Naive B cell (primary cell): ENCODE measurements around the gene PITRM1. TPM values are rescaled to one million over a fixed set of nuclear protein-coding genes. Genes with fewer than 3 reads are reported as not detected.

Source experiments
- ATAC-seq, 2 donors: fragments of 150-1000 bp; cut with Tn5 transposase; 2 replicates each; pipeline ENCODE4 v1.10.0; 2021; ENCODE audit warnings: low read depth in 2 of 2, mild to moderate bottlenecking in 2 of 2, moderate library complexity in 2 of 2
- DNase-seq: peaks from one replicate; pipeline ENCODE4 v3.0.0; 2022
- H3K27ac Mint-ChIP-seq, 6 donors: one replicate each; pipeline ENCODE4 v1.8.0; 2020 to 2022; ENCODE audit warnings: mild to moderate bottlenecking in 6 of 6, mixed read lengths in 6 of 6, moderate library complexity in 5 of 6, inconsistent platforms in 2 of 6
- H3K27me3 Mint-ChIP-seq, 3 donors: one replicate each; pipeline ENCODE4 v1.8.0; 2021 to 2022; ENCODE audit warnings: mixed read lengths in 3 of 3, mild to moderate bottlenecking in 1 of 3
- H3K36me3 Mint-ChIP-seq, 2 donors: one replicate each; pipeline ENCODE4 v1.8.0; 2020 to 2022; ENCODE audit warnings: mixed read lengths in 2 of 2, inconsistent platforms in 1 of 2, mild to moderate bottlenecking in 1 of 2
- H3K4me1 Mint-ChIP-seq, 3 donors: one replicate each; pipeline ENCODE4 v1.8.0; 2020 to 2022; ENCODE audit warnings: mixed read lengths in 3 of 3, inconsistent platforms in 1 of 3, mild to moderate bottlenecking in 1 of 3, moderate library complexity in 1 of 3
- H3K4me3 Mint-ChIP-seq, 8 donors: one replicate each; pipeline ENCODE4 v1.8.0; 2020 to 2022; ENCODE audit warnings: mild to moderate bottlenecking in 8 of 8, mixed read lengths in 8 of 8, moderate library complexity in 8 of 8, inconsistent platforms in 2 of 8
- H3K9me3 Mint-ChIP-seq, 7 donors: one replicate each; pipeline ENCODE4 v1.8.0; 2020 to 2022; ENCODE audit warnings: mixed read lengths in 7 of 7, mild to moderate bottlenecking in 5 of 7, inconsistent platforms in 2 of 7, moderate library complexity in 1 of 7
- polyA plus RNA-seq, 6 donors: library from polyadenylated mRNA; unstranded; fragments of 300-500 nt; fragmentation: Illumina TruSeq; gene quantifications; one replicate each; pipeline ENCODE4 v1.2.3, GENCODE V29; 2021; ENCODE audit warnings: low read depth in 6 of 6

PITRM1 gene
- polyA plus RNA-seq, 6 donors from 2014 or later, result 18.7 to 37.7 (median 28.8) TPM

DNA sequence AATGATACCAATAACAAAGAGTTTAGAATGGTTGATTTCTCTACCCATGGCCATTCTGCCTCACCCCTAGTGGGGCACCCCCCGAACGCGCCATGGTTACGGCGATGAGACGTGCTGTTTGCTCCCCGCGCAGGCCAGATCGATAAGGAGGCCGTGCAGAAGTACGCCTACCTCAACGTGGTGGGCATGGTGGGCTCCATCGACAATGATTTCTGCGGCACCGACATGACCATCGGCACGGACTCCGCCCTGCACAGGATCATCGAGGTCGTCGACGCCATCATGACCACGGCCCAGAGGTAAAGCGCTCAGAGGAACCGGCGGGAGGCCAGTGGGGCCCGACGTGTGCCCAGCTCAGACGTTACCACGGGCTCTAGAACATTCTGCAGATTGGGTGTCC, 68.9 kb downstream of the PITRM1 start:
- DNase-seq (no peak), ATAC-seq (no peak)
- Mint-ChIP-seq H3K9me3 (no peaks in the 10 kb centered on the region), H3K27ac (no peak overlapping the region), H3K36me3 (peaks cover 33 to 34% of the 10 kb centered on the region in 2 donors), H3K27me3 (no peaks in the 10 kb centered on the region), H3K4me1 (peaks cover 0 to 4% (median 0%) of the 10 kb centered on the region in 3 donors), H3K4me3 (peak overlapping the region in 1 of 8 donors; percentile 53)

DNA sequence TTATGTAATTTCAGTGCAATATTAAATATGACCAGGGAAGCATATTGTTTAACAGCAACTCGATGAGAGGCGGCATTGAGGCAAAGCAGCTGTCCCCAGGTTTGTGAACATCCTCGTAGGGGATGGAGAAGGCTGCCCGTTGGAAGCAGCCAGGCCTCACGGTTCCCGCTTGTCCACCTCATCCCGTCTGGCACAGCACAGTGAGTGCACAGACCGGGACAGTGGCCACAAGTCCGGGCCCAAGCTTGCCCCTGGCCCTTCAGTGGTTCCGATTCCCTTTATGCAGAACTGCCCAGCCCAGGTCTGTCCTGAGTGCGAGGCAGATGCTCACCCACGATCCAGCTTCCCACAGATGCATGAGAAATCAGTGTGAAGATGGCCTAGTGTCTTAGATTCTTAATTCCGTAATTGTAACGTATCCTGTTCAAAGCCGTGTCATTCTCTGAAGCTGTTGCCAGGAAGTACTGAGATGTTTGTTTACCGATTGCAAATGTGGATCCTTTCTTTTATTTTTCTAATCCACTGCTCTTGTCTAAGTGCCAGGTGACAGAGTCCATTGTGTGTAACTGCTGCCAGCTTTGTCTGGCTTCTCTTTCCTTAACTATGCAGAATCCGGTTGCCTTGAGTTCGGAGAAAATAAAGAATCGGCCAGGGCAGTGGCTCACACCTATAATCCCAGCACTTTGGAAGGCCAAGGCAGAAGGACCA, 69.7 kb downstream of the PITRM1 start:
- no peaks in the 10 kb centered on the region for H3K9me3 Mint-ChIP-seq
- DNase-seq, result no peak
- no peak overlapping the region for H3K4me3 Mint-ChIP-seq
- no peaks in the 10 kb centered on the region for H3K27me3 Mint-ChIP-seq
- H3K27ac Mint-ChIP-seq, result peak overlapping the region in 1 of 6 donors; percentile 36
- no peak for ATAC-seq
- H3K4me1 Mint-ChIP-seq, result peaks cover 0 to 4% (median 0%) of the 10 kb centered on the region in 3 donors
- H3K36me3 Mint-ChIP-seq, result peaks cover 25 to 34% of the 10 kb centered on the region in 2 donors

DNA sequence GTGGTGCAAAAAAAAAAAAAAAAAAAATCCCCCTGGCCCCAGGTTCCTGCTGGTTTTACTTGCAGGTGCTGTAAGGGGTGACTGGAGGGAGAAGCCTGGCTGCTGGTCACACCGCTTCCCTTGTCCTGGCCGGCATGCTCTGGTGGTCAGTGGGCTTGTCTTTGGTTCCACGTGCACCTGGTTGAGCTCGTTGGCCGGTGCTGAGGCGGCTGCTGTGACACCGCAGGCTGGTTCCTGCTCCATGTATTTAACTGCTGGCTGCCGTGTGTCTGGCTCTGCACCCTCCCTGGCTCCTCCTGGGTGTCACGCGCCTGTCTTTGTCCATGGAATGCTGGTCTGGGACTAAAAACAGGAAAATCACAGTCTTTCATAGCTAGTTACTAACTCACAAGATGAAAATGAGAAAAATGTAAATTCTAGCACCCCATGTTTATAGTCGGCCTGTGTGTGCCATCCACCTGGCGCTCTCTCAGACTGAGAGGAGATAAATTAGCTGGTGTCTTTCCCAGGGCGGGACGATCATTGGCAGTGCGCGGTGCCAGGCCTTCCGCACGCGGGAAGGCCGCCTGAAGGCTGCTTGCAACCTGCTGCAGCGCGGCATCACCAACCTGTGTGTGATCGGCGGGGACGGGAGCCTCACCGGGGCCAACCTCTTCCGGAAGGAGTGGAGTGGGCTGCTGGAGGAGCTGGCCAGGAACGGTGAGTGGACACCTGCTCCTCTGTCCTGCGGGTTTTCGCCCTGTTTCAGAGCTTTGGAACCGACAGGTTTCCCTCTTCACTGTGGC, 71.5 kb downstream of the PITRM1 start:
- Mint-ChIP-seq H3K27ac (peak overlapping the region in 1 of 6 donors; percentile 67), H3K36me3 (peaks cover 25 to 34% of the 10 kb centered on the region in 2 donors), H3K4me1 (peaks cover 2 to 5% (median 4%) of the 10 kb centered on the region in 3 donors), H3K4me3 (no peak overlapping the region), H3K9me3 (no peaks in the 10 kb centered on the region), H3K27me3 (no peaks in the 10 kb centered on the region)
- ATAC-seq (no peak), DNase-seq (no peak)

DNA sequence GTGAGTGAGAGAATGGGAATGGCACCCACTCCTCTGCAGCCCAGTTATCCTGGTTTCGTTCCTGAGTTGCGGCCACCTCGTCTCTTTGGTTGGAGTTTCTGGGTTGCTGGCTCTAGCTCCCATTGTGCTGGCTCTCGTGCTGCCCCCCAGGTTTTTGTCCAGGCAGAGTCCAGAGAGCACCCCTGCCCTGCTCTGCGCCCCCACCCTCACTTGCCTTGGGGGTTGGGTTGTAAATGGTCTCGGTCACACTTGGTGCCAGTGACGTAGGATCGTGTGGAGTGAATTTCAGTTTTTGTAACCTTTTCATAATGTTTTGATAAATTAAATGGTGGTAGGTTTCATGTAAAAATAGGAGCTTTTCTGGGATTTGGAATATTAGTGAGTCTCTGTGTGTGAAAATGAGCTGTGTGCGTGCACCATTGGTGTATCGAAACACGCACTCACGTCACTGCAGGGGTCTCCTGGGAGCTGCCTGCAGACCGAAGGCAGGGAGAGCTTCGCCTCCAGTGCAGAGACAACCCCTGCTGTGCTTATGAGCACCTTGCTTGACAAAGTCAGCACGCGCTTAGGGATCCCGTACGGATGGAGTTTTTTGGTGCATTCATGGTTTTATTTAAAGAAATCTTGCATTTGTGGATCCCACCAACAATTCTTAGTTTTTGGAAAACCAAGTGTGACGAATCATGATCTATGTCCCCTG, 72.3 kb downstream of the PITRM1 start:
- H3K27me3 Mint-ChIP-seq, result no peaks in the 10 kb centered on the region
- ATAC-seq (no peak), DNase-seq (no peak)
- peaks cover 4 to 12% (median 9%) of the 10 kb centered on the region in 3 donors for H3K4me1 Mint-ChIP-seq
- H3K36me3 Mint-ChIP-seq, result peaks cover 25 to 34% of the 10 kb centered on the region in 2 donors
- H3K9me3 Mint-ChIP-seq, result no peaks in the 10 kb centered on the region
- H3K27ac Mint-ChIP-seq, result no peak overlapping the region
- H3K4me3 Mint-ChIP-seq, result no peak overlapping the region

DNA sequence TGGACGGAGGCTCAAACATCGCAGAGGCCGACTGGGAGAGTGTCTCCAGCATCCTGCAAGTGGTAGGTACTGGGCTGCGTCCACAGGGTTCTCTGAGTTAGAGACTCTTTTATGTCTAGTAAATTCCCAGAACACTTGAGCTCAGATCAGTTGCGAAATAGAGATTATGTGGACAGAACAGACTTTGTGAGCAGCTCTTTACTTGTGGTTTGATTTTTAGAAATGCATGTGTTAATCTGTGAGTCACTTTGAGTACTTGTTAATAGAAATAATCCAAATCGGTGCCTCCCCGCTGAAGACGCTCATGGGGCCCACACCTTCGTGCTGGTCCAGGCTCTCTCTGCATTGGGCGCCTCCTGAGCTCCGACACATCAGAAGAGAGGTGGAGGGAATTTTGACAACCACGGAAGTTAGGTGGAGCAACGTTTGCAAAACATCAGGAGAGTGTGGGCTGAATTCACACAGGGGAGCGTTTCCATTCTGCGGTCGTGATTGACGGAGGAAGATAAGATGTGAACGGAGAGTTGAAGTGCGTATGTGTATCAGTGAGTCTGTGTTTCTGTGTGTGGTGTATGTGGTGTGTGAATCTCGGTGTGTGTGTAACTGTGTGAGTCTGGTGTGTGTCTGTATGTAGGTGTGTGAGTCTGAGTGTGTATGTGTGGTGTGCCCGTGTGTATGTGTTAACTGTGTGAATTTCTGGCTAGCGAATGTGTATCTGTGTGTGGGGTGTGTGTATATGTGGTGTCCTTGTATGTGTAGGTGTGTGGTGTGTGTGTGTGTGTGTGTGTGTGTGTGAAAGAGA, 73.1 kb downstream of the PITRM1 start:
- Mint-ChIP-seq H3K27ac (peak overlapping the region in 2 of 6 donors; percentile 7 to 84), H3K9me3 (no peaks in the 10 kb centered on the region), H3K27me3 (no peaks in the 10 kb centered on the region), H3K4me3 (no peak overlapping the region), H3K36me3 (peaks cover 27 to 31% of the 10 kb centered on the region in 2 donors), H3K4me1 (peaks cover 4 to 16% (median 15%) of the 10 kb centered on the region in 3 donors)
- DNase-seq, result no peak
- ATAC-seq, result no peak

DNA sequence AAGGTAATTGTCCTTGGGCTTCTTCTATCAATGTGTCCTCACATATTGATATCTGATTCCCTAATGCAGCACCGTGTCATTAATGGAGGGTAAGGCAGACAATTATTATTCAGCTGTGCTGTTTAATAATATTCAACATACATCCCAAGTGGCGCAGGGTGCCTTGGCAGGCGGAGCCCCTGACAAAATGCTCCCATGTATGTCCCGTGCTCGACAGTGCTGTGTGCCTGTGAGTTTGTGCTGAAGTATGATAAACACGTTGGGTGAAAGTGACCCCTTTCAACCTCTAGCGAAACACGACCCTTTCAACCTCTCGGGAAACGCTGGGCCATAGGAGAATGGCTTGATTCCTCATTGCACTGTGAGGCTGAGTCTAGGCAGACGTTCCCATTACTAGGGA, 73.9 kb downstream of the PITRM1 start:
- no peak overlapping the region for H3K4me3 Mint-ChIP-seq
- no peaks in the 10 kb centered on the region for H3K9me3 Mint-ChIP-seq
- H3K36me3 Mint-ChIP-seq, result peaks cover 28 to 30% of the 10 kb centered on the region in 2 donors
- no peaks in the 10 kb centered on the region for H3K27me3 Mint-ChIP-seq
- peaks cover 4 to 24% (median 21%) of the 10 kb centered on the region in 3 donors for H3K4me1 Mint-ChIP-seq
- no peak for DNase-seq
- ATAC-seq, result no peak
- no peak overlapping the region for H3K27ac Mint-ChIP-seq

DNA sequence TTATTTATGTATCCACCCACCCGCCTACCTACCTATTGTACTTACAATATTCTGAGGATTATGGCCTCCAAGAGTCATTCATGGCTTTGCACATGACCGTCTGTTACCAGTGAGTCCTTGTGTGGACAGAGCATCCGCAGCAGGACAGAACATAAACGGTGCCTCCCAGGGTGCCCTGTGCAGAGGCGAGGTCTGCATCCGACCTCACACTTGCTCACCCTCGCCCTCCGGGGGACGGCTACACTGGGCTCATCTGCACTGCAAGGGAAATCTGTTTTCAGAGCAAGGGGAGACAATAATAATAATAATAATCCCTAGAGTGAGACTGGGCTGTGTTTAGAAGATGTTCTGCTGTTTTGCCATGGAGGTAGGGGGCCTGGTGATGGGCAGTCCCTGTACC, 75.4 kb downstream of the PITRM1 start:
- H3K9me3 Mint-ChIP-seq, result no peaks in the 10 kb centered on the region
- no peak overlapping the region for H3K4me3 Mint-ChIP-seq
- ATAC-seq (no peak), DNase-seq (no peak)
- peaks cover 28 to 31% of the 10 kb centered on the region in 2 donors for H3K36me3 Mint-ChIP-seq
- H3K27me3 Mint-ChIP-seq, result no peaks in the 10 kb centered on the region
- H3K4me1 Mint-ChIP-seq, result peaks cover 6 to 35% (median 32%) of the 10 kb centered on the region in 3 donors
- no peak overlapping the region for H3K27ac Mint-ChIP-seq

DNA sequence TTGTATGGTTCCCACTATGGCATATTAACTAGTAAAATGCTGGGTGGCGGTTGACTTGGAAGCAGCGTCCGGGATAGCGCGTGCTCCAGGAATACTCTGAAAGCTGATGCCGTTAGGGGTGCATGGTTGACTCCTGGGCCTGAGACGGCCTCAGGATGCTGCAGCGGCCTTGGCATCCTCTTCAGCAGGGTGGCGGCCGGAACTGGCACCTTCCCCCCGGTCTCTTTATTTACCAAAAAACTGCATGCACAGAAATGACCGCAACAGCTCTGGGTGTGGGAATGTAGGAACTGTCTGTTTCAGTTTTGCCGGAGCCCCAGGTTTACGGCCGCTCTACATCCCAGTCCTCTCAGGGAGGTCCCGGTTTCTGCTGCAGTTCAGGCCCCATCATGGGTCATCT, 76.4 kb downstream of the PITRM1 start:
- Mint-ChIP-seq H3K27me3 (no peaks in the 10 kb centered on the region), H3K27ac (peak overlapping the region in 2 of 6 donors; percentile 70 to 78), H3K4me1 (peaks cover 9 to 38% (median 32%) of the 10 kb centered on the region in 3 donors), H3K4me3 (no peak overlapping the region), H3K9me3 (no peaks in the 10 kb centered on the region), H3K36me3 (peaks cover 23 to 29% of the 10 kb centered on the region in 2 donors)
- no peak for DNase-seq
- ATAC-seq, result no peak

DNA sequence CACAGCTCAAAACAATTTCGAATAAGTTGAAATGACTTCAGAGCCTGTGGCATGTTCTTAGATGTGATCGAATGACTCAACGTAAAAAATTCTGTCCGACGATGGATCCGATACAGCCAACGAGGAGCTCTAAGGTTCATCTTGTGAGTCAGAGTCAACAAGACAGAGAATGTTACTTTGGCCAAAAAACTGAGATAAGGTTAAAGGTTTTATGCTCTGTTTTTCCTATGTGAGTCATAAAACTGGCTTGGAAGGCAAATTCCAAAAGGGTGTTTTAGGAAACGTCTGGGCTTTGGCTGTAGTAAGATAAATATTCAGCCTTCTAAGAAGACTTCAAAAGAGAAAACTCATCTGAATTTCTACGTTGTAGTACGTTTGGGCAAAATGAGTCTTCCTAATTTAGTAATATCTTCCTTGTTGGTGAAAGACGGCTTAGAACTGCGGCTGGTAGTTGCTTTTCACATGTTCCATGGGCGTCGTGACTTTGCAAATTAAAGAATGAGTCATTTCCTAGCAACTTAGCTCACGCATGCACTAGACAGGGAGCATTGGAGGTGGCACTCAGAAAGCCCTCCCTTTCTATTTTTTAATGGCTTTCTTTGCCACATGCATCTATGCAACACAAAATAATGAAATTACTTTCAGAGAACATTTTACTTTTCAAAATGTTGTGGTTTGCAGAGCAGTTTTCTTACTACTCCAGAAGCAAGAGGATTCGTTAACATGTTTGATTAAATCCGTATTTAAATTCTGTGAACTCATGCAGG, 77.0 kb downstream of the PITRM1 start:
- no peak for DNase-seq
- Mint-ChIP-seq H3K27ac (no peak overlapping the region), H3K4me3 (no peak overlapping the region), H3K36me3 (peaks cover 17 to 30% of the 10 kb centered on the region in 2 donors), H3K27me3 (no peaks in the 10 kb centered on the region), H3K9me3 (no peaks in the 10 kb centered on the region), H3K4me1 (peaks cover 9 to 38% (median 32%) of the 10 kb centered on the region in 3 donors)
- ATAC-seq, result no peak

DNA sequence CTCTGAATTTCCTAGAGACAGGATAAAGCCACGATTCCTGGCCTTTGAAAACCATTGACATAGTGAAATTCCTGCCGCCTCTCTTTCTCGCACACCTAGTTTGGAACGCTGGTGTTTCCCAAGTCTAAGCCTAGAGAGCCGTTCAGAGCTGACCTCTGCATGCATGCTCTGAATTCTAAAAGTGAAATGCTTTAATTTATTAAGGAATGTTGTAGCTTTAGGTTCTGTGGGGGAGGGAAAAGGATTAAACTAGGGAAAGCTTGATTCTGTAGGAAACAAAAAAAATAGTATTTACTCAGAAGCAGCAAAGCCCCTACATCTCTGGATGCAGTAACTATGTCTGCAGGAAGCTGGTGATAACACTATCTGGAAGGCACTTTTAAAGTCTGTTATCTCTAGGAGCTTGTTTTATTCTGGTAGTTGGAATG, 78.0 kb downstream of the PITRM1 start:
- H3K27ac Mint-ChIP-seq, result peak overlapping the region in 1 of 6 donors; percentile 27
- peaks cover 7 to 26% of the 10 kb centered on the region in 2 donors for H3K36me3 Mint-ChIP-seq
- DNase-seq, result no peak
- peaks cover 6 to 38% (median 36%) of the 10 kb centered on the region in 3 donors for H3K4me1 Mint-ChIP-seq
- H3K9me3 Mint-ChIP-seq, result no peaks in the 10 kb centered on the region
- H3K4me3 Mint-ChIP-seq, result no peak overlapping the region
- no peaks in the 10 kb centered on the region for H3K27me3 Mint-ChIP-seq
- ATAC-seq, result no peak

DNA sequence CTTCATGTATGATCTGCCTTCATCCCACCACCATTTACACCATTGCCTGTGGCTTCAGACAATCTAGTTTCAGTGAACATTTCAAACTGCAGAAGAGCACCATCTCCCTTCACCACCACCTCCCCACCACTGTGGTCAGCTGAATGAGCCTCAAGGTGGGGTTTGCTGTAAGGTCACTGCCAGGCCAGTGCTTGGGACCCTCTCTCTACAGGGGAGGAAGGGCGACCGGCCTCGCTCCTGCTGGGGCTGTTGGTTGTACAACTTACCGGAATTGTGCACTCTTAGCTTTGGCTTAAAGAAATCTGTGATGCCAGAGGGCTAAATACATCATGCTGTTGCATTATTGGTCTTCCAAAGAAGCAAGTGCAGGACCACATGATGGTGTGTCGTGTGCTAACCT, 78.6 kb downstream of the PITRM1 start:
- Mint-ChIP-seq H3K9me3 (no peaks in the 10 kb centered on the region), H3K36me3 (peaks cover 1 to 24% of the 10 kb centered on the region in 2 donors), H3K4me3 (no peak overlapping the region), H3K27ac (peak overlapping the region in 2 of 6 donors; percentile 27 to 65), H3K27me3 (no peaks in the 10 kb centered on the region), H3K4me1 (peaks cover 4 to 42% (median 41%) of the 10 kb centered on the region in 3 donors)
- DNase-seq (no peak), ATAC-seq (no peak)

DNA sequence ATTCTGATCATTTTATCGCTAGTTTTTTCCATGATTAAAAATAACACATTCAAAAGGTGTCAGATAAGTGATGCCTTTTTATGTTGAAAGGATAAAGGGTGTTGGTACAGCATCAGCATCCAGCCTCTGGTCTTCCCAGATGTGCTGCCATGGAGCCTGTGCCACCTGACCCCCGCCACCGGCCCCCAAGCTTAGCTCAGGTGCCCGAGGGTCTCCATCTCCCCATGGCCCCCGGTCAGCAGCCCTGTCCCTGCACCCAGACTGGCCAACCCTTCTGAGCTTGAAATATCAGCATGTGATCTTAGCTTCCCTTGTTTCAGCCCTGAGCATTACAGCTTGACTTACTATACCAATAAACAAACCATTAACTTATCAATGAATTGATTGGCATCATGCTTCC, 80.7 kb downstream of the PITRM1 start:
- Mint-ChIP-seq H3K27me3 (no peaks in the 10 kb centered on the region), H3K9me3 (no peaks in the 10 kb centered on the region), H3K27ac (peak overlapping the region in 3 of 6 donors; percentile 7 to 31 (median 14)), H3K4me1 (peaks cover 4 to 48% (median 37%) of the 10 kb centered on the region in 3 donors), H3K36me3 (peaks cover 0 to 24% of the 10 kb centered on the region in 2 donors), H3K4me3 (peak overlapping the region in 1 of 8 donors; percentile 22)
- ATAC-seq, result no peak
- no peak for DNase-seq
